CD4-positive, alpha-beta T cell treated with Interleukin-2 at 100 ng/mL for 4 hours (primary cell): ENCODE results near the gene VPS8.
"Not testable (repeated sequence)": the region's sequence is repeated elsewhere in the genome, so short reads cannot be mapped to it uniquely, and the experiment has no call there.

Source experiments
- DNase-seq: peaks from one replicate; pipeline ENCODE4 v3.0.0-alpha.2; 2020; ENCODE audit warnings: low spot score

Gene VPS8

GRCh38 chr3:184986366-184986889, 174.5 kb downstream of the VPS8 start:
- DNase-seq = no peak

GRCh38 chr3:184993394-184993793, 181.4 kb downstream of the VPS8 start:
- no peak for DNase-seq

GRCh38 chr3:185003876-185004275, 191.9 kb downstream of the VPS8 start:
- not testable (repeated sequence) for DNase-seq

- no peak for DNase-seq
Observed at GRCh38 chr3:185009650-185010049, 197.7 kb downstream of the VPS8 start.

GRCh38 chr3:185017584-185017983, 205.6 kb downstream of the VPS8 start:
- DNase-seq = not testable (repeated sequence)

- not testable (repeated sequence) for DNase-seq
Observed at GRCh38 chr3:185017996-185018395, 206.0 kb downstream of the VPS8 start.

- no peak for DNase-seq
Observed at GRCh38 chr3:185021256-185021655, 209.3 kb downstream of the VPS8 start.

GRCh38 chr3:185024406-185024805, 212.4 kb downstream of the VPS8 start:
- DNase-seq = no peak

- no peak for DNase-seq
Observed at GRCh38 chr3:185024966-185025365, 213.0 kb downstream of the VPS8 start.

- DNase-seq = no peak
Observed at GRCh38 chr3:185028121-185028520, 216.2 kb downstream of the VPS8 start.

GRCh38 chr3:185029086-185029485, 217.1 kb downstream of the VPS8 start:
- DNase-seq = no peak

- no peak for DNase-seq
Observed at GRCh38 chr3:185030399-185030798, 218.4 kb downstream of the VPS8 start.

GRCh38 chr3:185030951-185031350, 219.0 kb downstream of the VPS8 start:
- DNase-seq = no peak

- no peak for DNase-seq
Observed at GRCh38 chr3:185037801-185038200, 225.8 kb downstream of the VPS8 start.

- DNase-seq = no peak
Observed at GRCh38 chr3:185040425-185040824, 228.5 kb downstream of the VPS8 start.

- DNase-seq = no peak
Observed at GRCh38 chr3:185041540-185041939, 229.6 kb downstream of the VPS8 start.

GRCh38 chr3:185042312-185043050, 230.5 kb downstream of the VPS8 start:
- DNase-seq = no peak

GRCh38 chr3:185046164-185046515, 234.2 kb downstream of the VPS8 start:
- DNase-seq = no peak

- no peak for DNase-seq
Observed at GRCh38 chr3:185046603-185047002, 234.6 kb downstream of the VPS8 start.

- no peak for DNase-seq
Observed at GRCh38 chr3:185049710-185050109, 237.7 kb downstream of the VPS8 start.

- DNase-seq = no peak
Observed at GRCh38 chr3:185051801-185052200, 239.8 kb downstream of the VPS8 start.

GRCh38 chr3:185052631-185053030, 240.7 kb downstream of the VPS8 start:
- DNase-seq = no peak

GRCh38 chr3:185056908-185057307, 244.9 kb downstream of the VPS8 start:
- DNase-seq = no peak

- no peak for DNase-seq
Observed at GRCh38 chr3:185057829-185058228, 245.9 kb downstream of the VPS8 start.
